IPS-18a (cell line): ENCODE results near the gene FDXR.
A peak's percentile ranks its signal among the peaks of the same experiment; 100 is the strongest.
"Not testable (repeated sequence)": the region's sequence is repeated elsewhere in the genome, so short reads cannot be mapped to it uniquely, and the experiment has no call there.

Experiments used
- H3K27ac ChIP-seq: one replicate; pipeline ENCODE4 v1.5.1; 2013; ENCODE audit warnings: low read length
- H3K27me3 ChIP-seq: one replicate; pipeline ENCODE4 v1.6.1; 2013; ENCODE audit warnings: mild to moderate bottlenecking, low read length; ENCODE audit not compliant: control insufficient read depth, insufficient read depth
- H3K36me3 ChIP-seq: one replicate; pipeline ENCODE4 v1.6.1; 2013; ENCODE audit warnings: low read depth, low read length; ENCODE audit not compliant: control insufficient read depth
- H3K4me1 ChIP-seq: one replicate; pipeline ENCODE4 v1.6.1; 2013; ENCODE audit warnings: low read depth, low read length; ENCODE audit not compliant: control insufficient read depth
- H3K4me3 ChIP-seq: one replicate; pipeline ENCODE4 v1.5.1; 2013; ENCODE audit warnings: low read length
- H3K9ac ChIP-seq: one replicate; pipeline ENCODE4 v1.6.1; 2013; ENCODE audit warnings: mild to moderate bottlenecking, low read length, moderate library complexity
- H3K9me3 ChIP-seq: one replicate; pipeline ENCODE4 v1.6.1; 2013; ENCODE audit warnings: low read depth, low read length; ENCODE audit not compliant: control insufficient read depth

Gene FDXR

DNA sequence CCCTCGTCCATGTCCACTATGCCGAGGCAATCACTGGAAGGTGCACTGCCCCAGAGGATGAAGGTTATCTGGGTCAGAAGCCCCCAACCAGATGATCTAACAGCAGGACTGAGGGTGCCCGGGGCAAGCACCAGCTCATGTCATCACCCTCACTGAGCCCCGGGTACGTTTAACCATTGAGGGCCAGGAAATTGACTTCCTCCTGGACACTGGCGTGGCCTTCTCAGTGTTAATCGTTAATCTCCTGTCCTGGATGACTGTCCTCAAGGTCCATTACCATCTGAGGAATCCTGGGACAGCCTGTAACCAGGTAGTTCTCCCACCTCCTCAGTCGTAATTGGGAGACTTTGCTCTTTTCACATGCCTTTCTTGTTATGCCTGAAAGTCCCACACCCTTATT is 38.6 kb upstream of the FDXR start:
- H3K9me3 ChIP-seq, H3K4me3 ChIP-seq, H3K27ac ChIP-seq, H3K36me3 ChIP-seq, H3K9ac ChIP-seq, H3K27me3 ChIP-seq: not testable (repeated sequence)
- peaks cover 17% of the 10 kb centered on the region for H3K4me1 ChIP-seq

DNA sequence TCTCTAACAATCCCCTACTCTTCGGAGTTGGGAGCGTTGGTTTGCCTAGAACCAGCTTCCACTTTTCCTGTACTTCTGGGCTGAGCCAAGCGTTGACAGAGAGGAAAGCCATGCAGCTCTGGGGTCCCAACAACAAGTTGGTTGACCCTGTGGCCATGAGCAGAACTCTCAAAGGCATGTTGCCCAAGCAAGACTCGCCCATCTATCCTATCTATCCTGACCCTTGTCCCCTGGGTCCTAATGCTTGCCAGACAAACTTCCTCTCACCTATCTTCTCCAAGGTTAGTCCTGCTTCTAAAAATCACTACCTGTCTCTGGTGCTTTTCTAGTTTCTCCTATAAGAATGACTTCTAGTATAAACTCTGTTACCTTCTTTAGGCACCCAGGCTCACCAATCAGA is 36.3 kb upstream of the FDXR start:
- H3K9me3 ChIP-seq, H3K27ac ChIP-seq, H3K9ac ChIP-seq, H3K36me3 ChIP-seq, H3K27me3 ChIP-seq: not testable (repeated sequence)
- H3K4me3 ChIP-seq = peak overlapping the region; percentile 6
- H3K4me1 ChIP-seq = peaks cover 17% of the 10 kb centered on the region

DNA sequence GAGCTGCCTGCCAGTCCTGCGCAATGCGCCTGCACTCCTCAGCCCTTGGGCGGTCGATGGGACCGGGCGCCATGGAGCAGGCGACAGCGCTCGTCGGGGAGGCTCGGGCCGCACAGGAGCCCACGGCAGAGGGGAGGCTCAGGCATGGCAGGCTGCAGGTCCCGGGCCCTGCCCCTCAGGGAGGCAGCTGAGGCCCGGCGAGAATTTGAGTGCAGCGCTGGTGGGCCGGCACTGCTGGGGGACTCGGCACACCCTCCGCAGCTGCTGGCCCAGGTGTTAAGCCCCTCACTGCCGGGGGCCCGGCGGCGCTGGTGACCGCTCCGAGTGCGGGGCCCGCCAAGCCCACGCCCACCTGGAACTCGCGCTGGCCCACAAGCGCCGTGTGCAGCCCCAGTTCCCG is 34.2 kb upstream of the FDXR start:
- no peak overlapping the region for H3K9ac ChIP-seq
- no peak overlapping the region for H3K27ac ChIP-seq
- peaks cover 17% of the 10 kb centered on the region for H3K4me1 ChIP-seq
- no peak overlapping the region for H3K4me3 ChIP-seq
- no peaks in the 10 kb centered on the region for H3K27me3 ChIP-seq
- no peaks in the 10 kb centered on the region for H3K36me3 ChIP-seq
- H3K9me3 ChIP-seq = no peaks in the 10 kb centered on the region

DNA sequence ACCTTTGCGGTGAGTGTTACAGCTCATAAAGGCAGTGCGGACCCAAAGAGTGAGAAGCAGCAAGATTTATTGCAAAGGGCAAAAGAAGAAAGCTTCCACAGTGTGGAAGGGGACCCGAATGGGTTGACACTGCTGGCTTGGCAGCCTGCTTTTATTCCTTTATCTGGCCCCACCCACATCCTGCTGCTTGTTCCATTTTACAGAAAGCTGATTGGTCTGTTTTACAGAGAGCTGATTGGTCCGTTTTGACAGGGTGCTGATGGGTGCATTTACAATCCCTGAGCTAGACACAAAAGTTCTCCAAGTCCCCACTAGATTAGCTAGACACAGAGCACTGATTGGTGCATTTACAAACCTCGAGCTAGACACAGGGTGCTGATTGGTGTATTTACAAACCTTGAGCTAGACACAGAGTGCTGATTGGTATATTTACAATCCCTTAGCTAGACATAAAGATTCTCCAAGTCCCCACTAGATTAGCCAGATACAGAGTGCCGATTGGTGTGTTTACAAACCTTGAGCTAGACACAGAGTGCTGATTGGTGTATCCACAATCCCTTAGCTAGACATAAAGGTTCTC is 33.5 kb upstream of the FDXR start:
- not testable (repeated sequence) for H3K36me3 ChIP-seq, H3K4me3 ChIP-seq, H3K9ac ChIP-seq, H3K27me3 ChIP-seq, H3K9me3 ChIP-seq, H3K27ac ChIP-seq
- H3K4me1 ChIP-seq = peaks cover 17% of the 10 kb centered on the region

DNA sequence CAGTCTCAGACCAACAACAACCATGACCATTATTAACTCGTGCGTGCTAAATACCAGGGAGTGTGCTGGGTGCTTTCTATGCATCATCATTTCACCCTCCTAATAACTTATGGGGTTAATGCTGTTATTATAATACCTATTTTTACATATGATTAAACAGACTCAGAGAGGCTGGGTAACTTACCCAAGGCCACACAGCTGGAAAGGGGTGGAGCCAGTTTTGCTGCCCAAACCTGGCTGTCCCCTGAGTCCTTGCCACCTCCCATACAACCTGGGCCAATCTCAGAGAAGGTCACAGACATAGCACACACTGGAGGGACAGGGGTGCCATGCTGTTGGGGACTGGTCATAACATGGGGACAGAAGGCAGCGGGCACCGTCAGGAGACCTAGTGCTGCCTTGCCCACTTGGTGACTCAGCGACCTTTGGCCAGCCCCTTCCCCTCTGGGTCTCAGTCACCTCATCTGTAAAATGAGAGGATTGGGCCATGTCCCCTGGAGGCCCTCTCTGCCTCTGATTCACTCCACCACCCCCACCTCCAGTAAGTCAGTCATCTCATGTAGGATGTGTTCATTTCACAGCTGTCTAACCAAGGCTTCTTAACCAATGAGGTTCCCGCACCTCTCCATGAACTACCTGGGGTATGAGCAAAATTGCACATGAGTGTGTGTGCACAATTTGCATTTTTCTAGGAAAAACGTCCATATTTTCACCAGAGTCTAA is 32.1 kb upstream of the FDXR start:
- no peaks in the 10 kb centered on the region for H3K36me3 ChIP-seq

DNA sequence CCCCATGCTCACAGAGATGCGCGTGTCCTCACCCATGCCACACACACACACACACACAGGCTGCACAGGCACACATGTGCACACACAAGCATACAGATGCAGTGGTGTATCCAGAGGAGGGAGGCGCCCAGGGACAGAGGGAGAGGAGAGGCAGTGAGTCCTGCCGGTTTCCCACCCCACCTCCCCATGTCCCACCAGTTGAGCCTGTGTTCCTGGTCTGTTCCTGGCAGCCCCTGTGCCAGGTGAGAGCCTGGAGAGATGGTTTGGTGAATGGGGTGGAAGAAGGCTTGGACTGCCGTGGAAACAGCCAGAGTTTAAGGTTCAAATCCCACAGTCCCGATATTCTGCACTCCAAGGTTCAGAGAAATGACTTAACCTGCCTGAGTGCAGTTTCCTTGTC is 30.9 kb upstream of the FDXR start:
- H3K4me1 ChIP-seq = peaks cover under 1% of the 10 kb centered on the region
- H3K27me3 ChIP-seq = no peaks in the 10 kb centered on the region
- H3K36me3 ChIP-seq = no peaks in the 10 kb centered on the region
- no peak overlapping the region for H3K9ac ChIP-seq
- no peaks in the 10 kb centered on the region for H3K9me3 ChIP-seq
- H3K27ac ChIP-seq = no peak overlapping the region
- no peak overlapping the region for H3K4me3 ChIP-seq

More for the DNA sequence above, 32.1 kb upstream of the FDXR start:
- peaks cover 12% of the 10 kb centered on the region for H3K4me1 ChIP-seq
- H3K4me3 ChIP-seq = no peak overlapping the region
- no peaks in the 10 kb centered on the region for H3K9me3 ChIP-seq
- no peak overlapping the region for H3K27ac ChIP-seq
- no peaks in the 10 kb centered on the region for H3K27me3 ChIP-seq
- no peak overlapping the region for H3K9ac ChIP-seq

DNA sequence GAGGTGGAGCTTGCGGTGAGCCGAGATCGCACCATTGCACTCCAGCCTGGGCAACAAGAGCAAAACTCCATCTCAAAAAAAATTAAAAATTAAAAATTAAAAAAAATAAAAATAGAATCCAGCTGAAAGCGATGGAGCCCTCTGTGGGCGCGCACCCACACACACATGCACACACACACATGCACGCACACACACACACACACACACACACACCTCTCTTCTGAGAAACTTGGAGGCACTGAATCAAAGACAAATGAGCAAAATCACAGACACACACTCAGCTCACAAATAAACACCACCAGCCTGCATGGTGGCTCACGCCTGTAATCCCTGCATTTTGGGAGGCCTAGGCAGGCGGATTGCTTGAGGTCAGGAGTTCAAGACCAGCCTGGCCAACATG is 30.2 kb upstream of the FDXR start:
- H3K27me3 ChIP-seq = no peaks in the 10 kb centered on the region
- no peaks in the 10 kb centered on the region for H3K9me3 ChIP-seq
- no peak overlapping the region for H3K27ac ChIP-seq
- H3K9ac ChIP-seq = no peak overlapping the region
- no peaks in the 10 kb centered on the region for H3K36me3 ChIP-seq
- H3K4me3 ChIP-seq = no peak overlapping the region
- H3K4me1 ChIP-seq = no peaks in the 10 kb centered on the region

DNA sequence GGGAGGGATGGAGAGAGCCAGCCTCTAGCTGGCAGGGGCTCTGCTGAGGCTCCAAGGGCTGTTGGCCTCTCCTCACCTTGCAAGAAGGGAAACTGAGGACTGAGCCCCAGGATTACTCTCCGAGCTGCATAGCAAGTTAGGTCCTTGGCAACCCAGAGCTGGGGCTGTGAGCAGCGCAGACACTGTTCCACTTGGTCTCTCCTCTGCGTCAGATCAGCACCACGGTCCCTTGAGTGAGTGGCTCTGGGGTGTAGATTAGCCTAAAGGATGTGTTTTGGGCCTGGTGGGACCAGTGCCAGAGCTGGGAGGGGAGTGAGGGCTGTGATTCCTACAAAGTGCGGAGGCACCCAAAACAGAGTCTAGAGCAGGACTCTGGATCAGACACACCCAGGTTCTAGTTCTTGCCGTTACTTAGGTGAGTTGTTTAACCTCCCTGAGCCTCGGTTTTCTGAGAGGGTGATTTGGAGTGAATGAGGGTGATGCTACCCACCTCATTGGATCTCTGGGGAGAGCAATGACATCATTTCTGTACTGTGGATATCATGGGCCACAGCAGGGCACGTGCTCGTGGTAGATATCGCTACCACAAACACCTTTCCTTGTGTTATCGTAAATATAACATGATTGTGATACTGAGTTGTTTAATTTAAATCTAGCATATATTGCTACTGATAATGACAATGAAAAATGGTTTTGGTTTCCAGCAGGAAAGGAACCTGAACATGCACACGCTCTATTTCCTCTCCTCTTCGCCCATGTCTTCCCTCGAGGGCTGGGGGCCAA is 28.8 kb upstream of the FDXR start:
- peaks cover 2% of the 10 kb centered on the region for H3K27me3 ChIP-seq
- no peaks in the 10 kb centered on the region for H3K36me3 ChIP-seq

DNA sequence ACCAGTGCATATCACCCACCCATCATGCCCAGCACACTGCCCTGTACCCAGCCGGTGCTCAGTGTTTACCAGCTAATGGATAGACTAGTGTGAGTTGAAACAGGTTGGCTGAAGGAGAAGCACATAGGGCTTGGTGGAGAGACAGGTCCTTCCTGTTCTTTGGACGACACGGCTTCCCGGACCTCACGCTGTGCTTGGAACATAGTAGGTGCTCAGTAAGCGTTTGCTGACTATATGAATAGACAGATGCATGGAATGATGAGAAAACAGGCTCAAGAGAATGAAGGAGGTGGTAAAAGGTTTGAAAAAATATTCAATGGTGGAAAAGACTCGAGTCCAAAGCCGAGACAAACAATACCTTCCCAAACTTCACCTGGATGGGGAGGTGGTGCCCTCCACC is 27.4 kb upstream of the FDXR start:
- Histone ChIP-seq H3K9ac (no peak overlapping the region), H3K4me1 (no peaks in the 10 kb centered on the region), H3K9me3 (no peaks in the 10 kb centered on the region), H3K36me3 (no peaks in the 10 kb centered on the region), H3K27ac (no peak overlapping the region), H3K27me3 (peaks cover 15% of the 10 kb centered on the region), H3K4me3 (no peak overlapping the region)

More for the DNA sequence above, 28.8 kb upstream of the FDXR start:
- Histone ChIP-seq H3K4me3 (no peak overlapping the region), H3K27ac (no peak overlapping the region), H3K9ac (no peak overlapping the region), H3K9me3 (no peaks in the 10 kb centered on the region), H3K4me1 (no peaks in the 10 kb centered on the region)

DNA sequence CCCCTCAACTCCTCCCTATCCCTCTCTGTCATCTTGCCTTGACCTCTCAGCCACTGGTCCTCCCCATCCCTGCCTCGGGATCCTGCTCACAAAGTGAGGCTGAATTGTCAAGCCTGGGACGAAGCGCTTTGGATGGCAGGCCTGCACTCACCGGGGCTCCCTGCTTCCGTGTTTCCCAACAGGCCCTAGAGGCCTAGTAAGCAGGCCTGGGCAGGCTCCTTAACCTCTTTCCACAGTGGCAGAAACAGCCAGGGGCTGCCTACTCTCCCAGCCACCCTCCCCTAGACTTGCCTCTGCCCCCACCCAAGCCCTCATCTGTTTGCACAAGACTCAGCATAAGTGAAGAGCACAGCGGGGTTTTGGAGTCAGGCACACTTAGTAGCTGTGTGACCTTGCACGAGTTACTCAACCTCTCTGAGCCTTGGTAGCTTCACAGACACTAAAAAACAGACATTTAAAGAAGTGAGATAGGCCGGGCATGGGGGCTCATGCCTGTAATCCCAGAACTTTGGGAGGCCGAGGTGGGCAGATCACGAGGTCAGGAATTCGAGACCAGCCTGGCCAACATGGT is 25.7 kb upstream of the FDXR start:
- Histone ChIP-seq H3K9me3 (no peaks in the 10 kb centered on the region), H3K36me3 (no peaks in the 10 kb centered on the region), H3K4me3 (no peak overlapping the region), H3K4me1 (no peaks in the 10 kb centered on the region), H3K9ac (no peak overlapping the region), H3K27me3 (peaks cover 33% of the 10 kb centered on the region), H3K27ac (no peak overlapping the region)

DNA sequence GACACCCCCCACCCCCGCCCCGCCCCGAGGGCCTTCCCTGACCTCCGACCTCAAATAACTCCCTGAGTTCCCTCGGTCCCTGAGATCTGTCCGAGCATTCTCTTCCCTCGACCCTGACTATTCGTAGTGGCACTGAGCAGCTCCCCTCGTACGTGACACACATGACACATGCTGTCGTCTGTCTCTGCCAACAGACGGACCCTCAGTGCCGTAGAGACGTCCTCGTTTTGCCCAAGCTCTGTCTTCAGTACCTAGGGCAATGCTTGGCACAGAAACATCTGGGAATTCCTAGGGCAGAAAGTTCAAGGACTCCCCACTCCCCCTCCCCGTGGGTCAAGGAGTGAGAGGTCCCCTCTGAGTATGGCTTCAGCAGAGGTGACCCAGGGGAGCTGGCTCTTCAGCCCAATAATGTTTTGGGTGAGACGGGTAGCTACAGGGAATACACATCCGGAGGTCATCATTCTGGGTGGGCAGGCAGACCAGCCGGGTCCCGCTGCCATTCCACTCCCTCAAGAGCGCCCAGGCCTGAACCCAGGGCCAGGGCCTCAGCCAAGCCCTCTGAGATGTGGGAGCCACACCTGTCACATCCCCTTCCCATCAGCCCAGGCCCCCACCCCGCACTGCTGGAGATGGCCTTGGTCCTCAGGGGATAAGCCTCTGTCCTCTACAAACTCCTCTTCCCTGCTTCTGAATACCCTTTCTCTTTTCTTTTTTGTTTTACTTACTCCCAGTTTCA is 21.3 kb upstream of the FDXR start:
- H3K9ac ChIP-seq = no peak overlapping the region
- H3K4me1 ChIP-seq = no peaks in the 10 kb centered on the region
- H3K4me3 ChIP-seq = peak overlapping the region; percentile 59
- H3K36me3 ChIP-seq = no peaks in the 10 kb centered on the region
- no peaks in the 10 kb centered on the region for H3K9me3 ChIP-seq
- no peak overlapping the region for H3K27ac ChIP-seq
- peaks cover 51% of the 10 kb centered on the region for H3K27me3 ChIP-seq
